ENCODE data around the gene ZNF473.
"Not testable (repeated sequence)": the region's sequence is repeated elsewhere in the genome, so short reads cannot be mapped to it uniquely, and the experiment has no call there.

The ZNF473 gene

GRCh38 chr19:50100946-50101345, 75.1 kb downstream of the ZNF473 start:
- H3K36me3 Mint-ChIP-seq (ENCODE audit: low read depth); H3K4me3 Mint-ChIP-seq; H3K27ac Mint-ChIP-seq; H3K4me1 Mint-ChIP-seq; H3K27me3 Mint-ChIP-seq (ENCODE audit: low read depth, poor library complexity); H3K9me3 Mint-ChIP-seq; DNase-seq: not testable (repeated sequence)

Measured in nephron progenitor cell (in vitro differentiated cells).